Neural progenitor cell (in vitro differentiated cells): ENCODE data around the gene NFXL1. TPM values are rescaled to one million over a fixed set of nuclear protein-coding genes. Genes with fewer than 3 reads are reported as not detected.

ENCODE experiments used
- DNase-seq: peaks from one replicate; pipeline ENCODE4 v3.0.0-alpha.2; 2016; ENCODE audit warnings: low spot score
- H2AFZ ChIP-seq: fragments of 200-600 bp; sonication (generic); replicated peaks from 2 replicates; pipeline ENCODE4 v1.6.1; 2016; ENCODE audit warnings: antibody characterized with exemption
- H3F3A ChIP-seq: fragments of 200-600 bp; sonication (generic); 2 replicates; pipeline ENCODE4 v1.6.1; 2016; ENCODE audit warnings: antibody characterized with exemption, low read depth
- H3K27ac ChIP-seq: fragments of 200-600 bp; sonication (generic); 2 replicates; pipeline ENCODE4 v1.5.1; 2016; ENCODE audit warnings: mild to moderate bottlenecking
- H3K27me3 ChIP-seq: fragments of 200-600 bp; sonication (generic); 2 replicates; pipeline ENCODE4 v1.6.1; 2016; ENCODE audit warnings: mild to moderate bottlenecking, moderate library complexity
- H3K36me3 ChIP-seq: fragments of 200-600 bp; sonication (generic); 2 replicates; pipeline ENCODE4 v1.5.1; 2016
- H3K4me1 ChIP-seq: fragments of 200-600 bp; sonication (generic); 2 replicates; pipeline ENCODE4 v1.6.1; 2016; ENCODE audit warnings: mixed run types
- H3K4me2 ChIP-seq: fragments of 200-600 bp; sonication (generic); 2 replicates; pipeline ENCODE4 v1.6.1; 2016
- H3K4me3 ChIP-seq: fragments of 200-600 bp; sonication (generic); 2 replicates; pipeline ENCODE4 v1.5.1; 2016
- H3K79me2 ChIP-seq: fragments of 200-600 bp; sonication (generic); 2 replicates; pipeline ENCODE4 v1.6.1; 2016; ENCODE audit warnings: low read depth
- H3K9ac ChIP-seq: fragments of 200-600 bp; sonication (generic); 2 replicates; pipeline ENCODE4 v1.6.1; 2016
- H3K9me3 ChIP-seq: fragments of 200-600 bp; sonication (generic); 2 replicates; pipeline ENCODE4 v1.5.1; 2016; ENCODE audit warnings: low read depth
- H4K20me1 ChIP-seq: fragments of 200-600 bp; sonication (generic); 2 replicates; pipeline ENCODE4 v1.6.1; 2016; ENCODE audit warnings: low read depth
- H3K27ac Mint-ChIP-seq: 3 replicates; pipeline ENCODE4 v1.8.0; 2021; ENCODE audit warnings: mixed read lengths
- H3K27me3 Mint-ChIP-seq: 2 replicates; pipeline ENCODE4 v1.8.0; 2022; ENCODE audit warnings: low read depth, mild to moderate bottlenecking, inconsistent platforms, moderate library complexity, mixed read lengths; ENCODE audit not compliant: insufficient read depth
- H3K36me3 Mint-ChIP-seq: 3 replicates; pipeline ENCODE4 v1.8.0; 2021; ENCODE audit warnings: mixed read lengths
- H3K4me1 Mint-ChIP-seq: 3 replicates; pipeline ENCODE4 v1.8.0; 2021; ENCODE audit warnings: mixed read lengths
- H3K4me3 Mint-ChIP-seq: 3 replicates; pipeline ENCODE4 v1.8.0; 2021; ENCODE audit warnings: mild to moderate bottlenecking, moderate library complexity, mixed read lengths
- H3K9me3 Mint-ChIP-seq: 3 replicates; pipeline ENCODE4 v1.8.0; 2020; ENCODE audit warnings: mixed read lengths
- EZH2 ChIP-seq: fragments of 200-600 bp; sonication (generic); IDR thresholded peaks from 2 replicates; pipeline ENCODE4 v1.6.1; 2017; ENCODE audit warnings: antibody characterized with exemption, mild to moderate bottlenecking, moderate library complexity
- EZH2phosphoT487 ChIP-seq: fragments of 200-600 bp; sonication (generic); IDR thresholded peaks from 2 replicates; pipeline ENCODE4 v1.6.1; 2017; ENCODE audit warnings: antibody characterized with exemption
- total RNA-seq: library from RNA; depleted of rRNA; stranded (reverse); fragments of >200 nt; gene quantifications from 2 replicates; pipeline ENCODE4 v1.2.3, GENCODE V29; 2015; ENCODE audit warnings: low replicate concordance
- TF ChIP-seq, protein P1 (sequence below): fragments of 200-600 bp; sonication (generic); IDR thresholded peaks from 2 replicates; pipeline ENCODE4 v1.5.1; 2017; ENCODE audit warnings: antibody characterized with exemption, mild to moderate bottlenecking

NFXL1 gene
- total RNA-seq, 1 donor from 2014 or later, result 33.2 TPM

DNA sequence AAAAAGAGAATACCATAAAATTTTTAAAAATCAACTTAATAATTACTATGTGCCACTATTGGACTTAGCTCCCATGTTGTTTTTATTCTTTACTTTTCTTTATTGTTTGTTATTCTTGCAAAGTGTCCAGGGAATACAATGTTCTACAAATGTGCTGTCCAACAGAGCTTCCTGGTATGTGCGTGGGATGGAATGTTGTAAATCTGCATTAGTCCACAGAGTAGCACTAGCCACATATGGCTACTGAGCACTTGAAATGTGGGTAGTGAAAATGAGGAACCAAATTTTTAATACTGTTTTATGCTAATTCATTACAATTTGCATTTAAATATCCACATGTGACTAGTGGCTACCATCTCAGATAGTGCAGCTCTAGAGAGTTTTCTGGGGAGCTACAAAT, 62.2 kb downstream of the NFXL1 start:
- H3K36me3 ChIP-seq, result peaks cover 19% of the 10 kb centered on the region
- H3K4me1 Mint-ChIP-seq, result peaks cover 4% of the 10 kb centered on the region
- H3K27me3 Mint-ChIP-seq, result no peaks in the 10 kb centered on the region
- TF ChIP-seq EZH2phosphoT487 (no peak), EZH2 (no peak)
- TF ChIP-seq, protein P1, sequence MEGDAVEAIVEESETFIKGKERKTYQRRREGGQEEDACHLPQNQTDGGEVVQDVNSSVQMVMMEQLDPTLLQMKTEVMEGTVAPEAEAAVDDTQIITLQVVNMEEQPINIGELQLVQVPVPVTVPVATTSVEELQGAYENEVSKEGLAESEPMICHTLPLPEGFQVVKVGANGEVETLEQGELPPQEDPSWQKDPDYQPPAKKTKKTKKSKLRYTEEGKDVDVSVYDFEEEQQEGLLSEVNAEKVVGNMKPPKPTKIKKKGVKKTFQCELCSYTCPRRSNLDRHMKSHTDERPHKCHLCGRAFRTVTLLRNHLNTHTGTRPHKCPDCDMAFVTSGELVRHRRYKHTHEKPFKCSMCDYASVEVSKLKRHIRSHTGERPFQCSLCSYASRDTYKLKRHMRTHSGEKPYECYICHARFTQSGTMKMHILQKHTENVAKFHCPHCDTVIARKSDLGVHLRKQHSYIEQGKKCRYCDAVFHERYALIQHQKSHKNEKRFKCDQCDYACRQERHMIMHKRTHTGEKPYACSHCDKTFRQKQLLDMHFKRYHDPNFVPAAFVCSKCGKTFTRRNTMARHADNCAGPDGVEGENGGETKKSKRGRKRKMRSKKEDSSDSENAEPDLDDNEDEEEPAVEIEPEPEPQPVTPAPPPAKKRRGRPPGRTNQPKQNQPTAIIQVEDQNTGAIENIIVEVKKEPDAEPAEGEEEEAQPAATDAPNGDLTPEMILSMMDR, result no peak
- no peak overlapping the region for H3K9ac ChIP-seq
- peaks cover 18% of the 10 kb centered on the region for H3K36me3 Mint-ChIP-seq
- no peaks in the 10 kb centered on the region for H4K20me1 ChIP-seq
- H2AFZ ChIP-seq, result no peak overlapping the region
- H3F3A ChIP-seq, result no peaks in the 10 kb centered on the region
- DNase-seq, result no peak
- H3K4me3 ChIP-seq, result no peak overlapping the region
- no peak overlapping the region for H3K4me2 ChIP-seq
- H3K27ac ChIP-seq, result no peak overlapping the region
- no peak overlapping the region for H3K4me3 Mint-ChIP-seq
- no peaks in the 10 kb centered on the region for H3K79me2 ChIP-seq
- no peaks in the 10 kb centered on the region for H3K27me3 ChIP-seq
- H3K27ac Mint-ChIP-seq, result no peak overlapping the region
- no peaks in the 10 kb centered on the region for H3K4me1 ChIP-seq
- no peaks in the 10 kb centered on the region for H3K9me3 Mint-ChIP-seq
- H3K9me3 ChIP-seq, result no peaks in the 10 kb centered on the region

DNA sequence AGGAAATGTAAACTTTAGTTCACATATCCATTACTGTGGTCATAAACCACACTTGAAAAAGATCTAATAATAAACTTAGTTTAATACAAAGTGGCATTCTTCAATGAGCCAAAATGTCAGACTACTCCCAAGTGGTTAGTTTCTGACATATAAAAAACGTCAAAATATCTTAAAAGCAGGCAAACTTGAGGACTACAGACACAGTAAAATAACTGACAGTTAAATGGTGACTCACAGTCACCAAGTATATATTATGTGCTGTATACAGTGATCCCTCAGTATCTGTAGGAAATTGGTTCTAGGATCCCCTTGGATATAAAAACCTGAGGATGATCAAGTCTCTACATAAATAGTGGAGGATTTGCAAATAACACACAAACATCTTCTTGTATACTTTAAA, 64.9 kb downstream of the NFXL1 start:
- Histone ChIP-seq H4K20me1 (no peaks in the 10 kb centered on the region), H3K79me2 (no peaks in the 10 kb centered on the region), H3K9me3 (no peaks in the 10 kb centered on the region), H3K9ac (no peak overlapping the region), H3F3A (no peaks in the 10 kb centered on the region), H3K4me1 (no peaks in the 10 kb centered on the region), H3K36me3 (peaks cover 20% of the 10 kb centered on the region), H3K27me3 (no peaks in the 10 kb centered on the region), H3K27ac (no peak overlapping the region), H3K4me2 (no peak overlapping the region), H3K4me3 (no peak overlapping the region), H2AFZ (no peak overlapping the region)
- TF ChIP-seq EZH2phosphoT487, result no peak
- TF ChIP-seq, protein P1, result no peak
- no peak for TF ChIP-seq EZH2
- Mint-ChIP-seq H3K4me3 (no peak overlapping the region), H3K4me1 (peaks cover 2% of the 10 kb centered on the region), H3K9me3 (no peaks in the 10 kb centered on the region), H3K36me3 (peaks cover 23% of the 10 kb centered on the region), H3K27me3 (no peaks in the 10 kb centered on the region), H3K27ac (no peak overlapping the region)
- DNase-seq, result no peak

DNA sequence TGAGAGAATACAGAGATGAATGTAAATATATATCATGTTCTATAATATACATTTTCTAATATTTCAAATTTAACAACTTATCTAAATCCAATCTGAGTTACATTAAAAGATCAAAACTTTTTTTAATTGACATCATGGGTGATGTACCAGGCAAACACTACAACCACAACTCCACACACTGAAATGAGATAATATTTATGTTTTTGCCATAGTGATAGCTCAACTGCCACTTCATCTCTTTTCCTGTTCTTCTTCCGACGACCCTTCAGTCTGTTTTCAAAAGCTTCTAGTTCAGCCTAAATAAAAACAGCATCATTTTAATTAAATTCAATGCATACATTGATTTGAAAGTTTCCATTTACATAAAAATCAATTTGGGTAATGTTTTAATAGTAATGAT, 66.3 kb downstream of the NFXL1 start:
- Histone ChIP-seq H3K4me1 (no peaks in the 10 kb centered on the region), H3K36me3 (peaks cover 20% of the 10 kb centered on the region), H3K9ac (no peak overlapping the region), H4K20me1 (no peaks in the 10 kb centered on the region), H3F3A (no peaks in the 10 kb centered on the region), H3K4me2 (no peak overlapping the region), H3K9me3 (no peaks in the 10 kb centered on the region), H3K27me3 (no peaks in the 10 kb centered on the region), H3K27ac (no peak overlapping the region), H3K4me3 (no peak overlapping the region), H3K79me2 (no peaks in the 10 kb centered on the region), H2AFZ (no peak overlapping the region)
- Mint-ChIP-seq H3K9me3 (no peaks in the 10 kb centered on the region), H3K4me3 (no peak overlapping the region), H3K27me3 (no peaks in the 10 kb centered on the region), H3K36me3 (peaks cover 28% of the 10 kb centered on the region), H3K4me1 (peaks cover 2% of the 10 kb centered on the region), H3K27ac (no peak overlapping the region)
- no peak for TF ChIP-seq EZH2phosphoT487
- TF ChIP-seq, protein P1, result no peak
- TF ChIP-seq EZH2, result no peak
- no peak for DNase-seq
